ENCODE measurements around the gene KCNQ1. TPM values are rescaled to one million over a fixed set of nuclear protein-coding genes. Genes with fewer than 3 reads are reported as not detected.

The KCNQ1 gene
- total RNA-seq, 3 donors from 2014 or later (not counting 1 experiment from before 2014, with no cell fraction given), result 1.9 to 7.8 (median 3.3) TPM

DNA sequence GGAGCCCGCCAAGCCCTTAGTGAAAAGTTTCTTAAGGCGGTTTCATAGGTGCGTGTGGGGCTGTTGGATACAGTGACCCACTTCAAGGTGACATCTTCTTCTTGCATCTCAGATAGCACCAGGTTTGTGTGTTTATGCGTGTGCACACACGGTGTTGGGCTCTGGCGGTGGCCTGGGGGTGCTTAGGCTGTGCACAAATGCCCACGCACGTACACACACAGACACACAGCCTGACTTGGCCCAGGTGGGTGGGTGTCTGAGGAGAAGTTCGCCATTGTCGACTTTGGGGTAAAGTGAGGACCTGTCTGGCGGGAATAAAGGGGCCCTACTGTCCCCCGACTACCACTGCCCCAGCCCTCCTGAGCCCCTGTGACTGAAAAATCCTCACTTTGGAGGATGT, 103.8 kb downstream of the KCNQ1 start:
- no peak for DNase-seq
- Mint-ChIP-seq H3K9me3 (no peaks in the 10 kb centered on the region), H3K4me3 (no peak overlapping the region), H3K27me3 (ENCODE audit: low read depth in 2 of 2) (peaks cover 0 to 7% of the 10 kb centered on the region in 2 donors), H3K27ac (no peak overlapping the region), H3K4me1 (no peaks in the 10 kb centered on the region), H3K36me3 (no peaks in the 10 kb centered on the region)
- intact Hi-C loops (cut with micrococcal nuclease), result no loop called here
- no peaks in the 10 kb centered on the region for H3K9me3 ChIP-seq (ENCODE audit: control insufficient read depth, insufficient read depth, low read length)
- H3K36me3 ChIP-seq (ENCODE audit: control insufficient read depth, insufficient read depth, low read length), result no peaks in the 10 kb centered on the region
- H3K4me1 ChIP-seq (ENCODE audit: control insufficient read depth, insufficient read depth, low read length), result no peaks in the 10 kb centered on the region
- TF ChIP-seq, protein P1, sequence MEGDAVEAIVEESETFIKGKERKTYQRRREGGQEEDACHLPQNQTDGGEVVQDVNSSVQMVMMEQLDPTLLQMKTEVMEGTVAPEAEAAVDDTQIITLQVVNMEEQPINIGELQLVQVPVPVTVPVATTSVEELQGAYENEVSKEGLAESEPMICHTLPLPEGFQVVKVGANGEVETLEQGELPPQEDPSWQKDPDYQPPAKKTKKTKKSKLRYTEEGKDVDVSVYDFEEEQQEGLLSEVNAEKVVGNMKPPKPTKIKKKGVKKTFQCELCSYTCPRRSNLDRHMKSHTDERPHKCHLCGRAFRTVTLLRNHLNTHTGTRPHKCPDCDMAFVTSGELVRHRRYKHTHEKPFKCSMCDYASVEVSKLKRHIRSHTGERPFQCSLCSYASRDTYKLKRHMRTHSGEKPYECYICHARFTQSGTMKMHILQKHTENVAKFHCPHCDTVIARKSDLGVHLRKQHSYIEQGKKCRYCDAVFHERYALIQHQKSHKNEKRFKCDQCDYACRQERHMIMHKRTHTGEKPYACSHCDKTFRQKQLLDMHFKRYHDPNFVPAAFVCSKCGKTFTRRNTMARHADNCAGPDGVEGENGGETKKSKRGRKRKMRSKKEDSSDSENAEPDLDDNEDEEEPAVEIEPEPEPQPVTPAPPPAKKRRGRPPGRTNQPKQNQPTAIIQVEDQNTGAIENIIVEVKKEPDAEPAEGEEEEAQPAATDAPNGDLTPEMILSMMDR (IDR thresholded peaks at IDR 0.05), result no peak
- H3K27ac ChIP-seq (ENCODE audit: low read length), result no peak overlapping the region
- H3K4me3 ChIP-seq (ENCODE audit: low read length), result no peak overlapping the region
- no peak for ATAC-seq
- WGBS (ENCODE audit: insufficient coverage), result 92% methylated on average over 12 of the region's 12 CpGs
- H3K27me3 ChIP-seq (ENCODE audit: control insufficient read depth, insufficient read depth, low read length), result no peaks in the 10 kb centered on the region

DNA sequence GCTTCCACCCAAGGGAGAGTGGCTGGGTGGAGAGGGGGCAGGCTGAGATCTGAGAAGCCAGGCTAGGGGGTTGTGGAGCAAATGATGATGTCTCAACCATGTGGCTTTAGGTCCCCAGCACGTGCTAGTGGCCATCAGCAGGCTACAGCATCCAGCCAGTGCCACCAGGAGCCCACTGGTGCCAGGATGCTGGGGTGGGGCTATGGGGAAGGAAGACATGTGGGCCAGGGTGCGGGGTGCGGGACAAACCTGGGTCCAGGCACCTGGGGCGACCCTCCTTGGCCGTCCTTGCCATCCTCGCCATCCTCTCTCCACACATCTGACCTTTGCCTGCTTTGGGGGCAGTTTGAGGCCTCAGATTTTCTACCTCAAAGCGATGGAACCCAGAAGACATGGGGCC, 104.3 kb downstream of the KCNQ1 start:
- no peaks in the 10 kb centered on the region for H3K36me3 Mint-ChIP-seq
- TF ChIP-seq, protein P1 (IDR thresholded peaks at IDR 0.05), result no peak
- H3K4me1 Mint-ChIP-seq, result no peaks in the 10 kb centered on the region
- H3K27ac Mint-ChIP-seq, result no peak overlapping the region
- Histone ChIP-seq H3K4me1 (ENCODE audit: control insufficient read depth, insufficient read depth, low read length) (no peaks in the 10 kb centered on the region), H3K4me3 (ENCODE audit: low read length) (no peak overlapping the region), H3K27me3 (ENCODE audit: control insufficient read depth, insufficient read depth, low read length) (no peaks in the 10 kb centered on the region), H3K9me3 (ENCODE audit: control insufficient read depth, insufficient read depth, low read length) (no peaks in the 10 kb centered on the region), H3K27ac (ENCODE audit: low read length) (no peak overlapping the region), H3K36me3 (ENCODE audit: control insufficient read depth, insufficient read depth, low read length) (no peaks in the 10 kb centered on the region)
- no peaks in the 10 kb centered on the region for H3K9me3 Mint-ChIP-seq
- DNase-seq (no peak), ATAC-seq (no peak)
- peaks cover 0 to 7% of the 10 kb centered on the region in 2 donors for H3K27me3 Mint-ChIP-seq (ENCODE audit: low read depth in 2 of 2)
- H3K4me3 Mint-ChIP-seq, result no peak overlapping the region
- intact Hi-C loops (cut with micrococcal nuclease), result no loop called here
- WGBS (ENCODE audit: insufficient coverage), result 92% methylated on average over 7 of the region's 7 CpGs

DNA sequence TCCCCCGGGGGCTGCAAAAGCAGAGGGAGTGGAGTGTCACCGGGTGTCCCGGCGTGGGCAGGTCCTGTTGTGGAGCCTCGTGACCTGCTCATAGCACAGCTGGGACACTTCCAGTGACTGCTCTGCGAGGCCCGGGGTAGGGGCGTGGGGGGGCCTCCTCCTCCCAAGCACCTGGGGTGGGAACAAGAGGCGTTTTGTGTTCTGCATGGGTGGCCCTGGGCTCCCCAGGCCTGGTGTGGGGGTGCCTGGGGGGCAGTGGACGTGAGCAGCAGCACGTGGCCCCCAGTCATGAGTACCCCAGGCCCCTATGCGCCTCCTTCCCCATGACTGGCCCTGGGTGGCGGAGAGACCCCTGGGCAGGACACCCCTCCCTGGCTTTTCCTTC, 104.7 kb downstream of the KCNQ1 start:
- ATAC-seq (no peak), DNase-seq (no peak)
- H3K27me3 ChIP-seq (ENCODE audit: control insufficient read depth, insufficient read depth, low read length), result no peaks in the 10 kb centered on the region
- Mint-ChIP-seq H3K4me1 (no peaks in the 10 kb centered on the region), H3K9me3 (no peaks in the 10 kb centered on the region), H3K27me3 (ENCODE audit: low read depth in 2 of 2) (peaks cover 0 to 7% of the 10 kb centered on the region in 2 donors), H3K4me3 (no peak overlapping the region), H3K36me3 (no peaks in the 10 kb centered on the region), H3K27ac (no peak overlapping the region)
- no peak overlapping the region for H3K27ac ChIP-seq (ENCODE audit: low read length)
- 89% methylated on average over 13 of the region's 13 CpGs for WGBS (ENCODE audit: insufficient coverage)
- no peaks in the 10 kb centered on the region for H3K4me1 ChIP-seq (ENCODE audit: control insufficient read depth, insufficient read depth, low read length)
- TF ChIP-seq, protein P1 (IDR thresholded peaks at IDR 0.05), result no peak
- no peaks in the 10 kb centered on the region for H3K9me3 ChIP-seq (ENCODE audit: control insufficient read depth, insufficient read depth, low read length)
- no peaks in the 10 kb centered on the region for H3K36me3 ChIP-seq (ENCODE audit: control insufficient read depth, insufficient read depth, low read length)
- H3K4me3 ChIP-seq (ENCODE audit: low read length), result no peak overlapping the region
- intact Hi-C loops (cut with micrococcal nuclease), result no loop called here

DNA sequence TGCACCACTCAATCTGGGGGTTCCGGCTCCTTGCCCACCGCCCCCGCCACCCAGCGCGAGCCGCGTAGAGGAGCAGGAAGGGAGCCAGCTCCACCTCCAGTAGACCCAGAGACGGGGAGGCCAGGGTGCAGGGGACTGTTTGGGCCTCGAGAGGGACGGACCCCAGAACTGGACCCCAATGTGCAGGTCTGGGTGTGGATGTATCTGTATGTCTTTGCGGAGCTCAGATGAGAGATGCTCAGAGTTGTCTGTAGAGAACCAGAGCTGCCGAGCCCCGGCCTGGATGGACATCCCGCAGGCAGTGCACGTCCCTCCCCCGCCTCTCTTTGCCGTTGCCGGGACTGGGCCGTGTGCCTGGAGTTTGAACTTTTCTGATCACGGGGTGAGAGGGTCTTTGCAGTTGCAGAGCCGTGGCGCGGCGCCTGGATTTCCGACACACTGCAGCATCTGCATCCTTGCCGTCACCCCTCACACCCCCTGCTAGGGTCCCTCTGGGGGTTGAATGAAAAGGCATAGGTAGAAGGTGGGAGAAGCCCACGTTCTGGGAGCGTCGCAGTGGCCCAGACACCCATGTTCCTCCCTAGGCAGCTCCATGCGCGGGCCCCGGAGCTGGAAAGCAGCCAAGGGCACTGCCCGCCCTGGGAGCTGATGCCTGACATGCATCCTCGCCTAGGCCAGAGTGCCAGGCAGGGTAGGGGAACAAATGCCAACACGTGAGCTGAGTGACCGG, 105.2 kb downstream of the KCNQ1 start:
- TF ChIP-seq, protein P1 (IDR thresholded peaks at IDR 0.05), result no peak

More for the DNA sequence above, 105.2 kb downstream of the KCNQ1 start:
- Histone ChIP-seq H3K9me3 (ENCODE audit: control insufficient read depth, insufficient read depth, low read length) (no peaks in the 10 kb centered on the region), H3K4me1 (ENCODE audit: control insufficient read depth, insufficient read depth, low read length) (no peaks in the 10 kb centered on the region), H3K36me3 (ENCODE audit: control insufficient read depth, insufficient read depth, low read length) (no peaks in the 10 kb centered on the region), H3K4me3 (ENCODE audit: low read length) (no peak overlapping the region), H3K27ac (ENCODE audit: low read length) (no peak overlapping the region), H3K27me3 (ENCODE audit: control insufficient read depth, insufficient read depth, low read length) (no peaks in the 10 kb centered on the region)
- no peaks in the 10 kb centered on the region for H3K36me3 Mint-ChIP-seq
- H3K27ac Mint-ChIP-seq, result no peak overlapping the region
- DNase-seq, result no peak
- no peaks in the 10 kb centered on the region for H3K4me1 Mint-ChIP-seq
- 93% methylated on average over 36 of the region's 36 CpGs for WGBS (ENCODE audit: insufficient coverage)
- intact Hi-C loops (cut with micrococcal nuclease), result no loop called here
- H3K9me3 Mint-ChIP-seq, result no peaks in the 10 kb centered on the region
- H3K4me3 Mint-ChIP-seq, result no peak overlapping the region
- H3K27me3 Mint-ChIP-seq (ENCODE audit: low read depth in 2 of 2), result peaks cover 0 to 7% of the 10 kb centered on the region in 2 donors
- ATAC-seq, result no peak
